ENCODE results near the gene AP2M1.

GRCh38 chr3:184173374-184173722 lies 1.3 kb upstream of the AP2M1 start:
- TF ChIP-seq POLR2A (IDR thresholded peaks at IDR 0.05; ENCODE audit: control extremely low read depth in 1 of 2, low read depth in 2 of 2, low read length in 2 of 2) (no peak), CTCF (IDR thresholded peaks at IDR 0.05; ENCODE audit: control extremely low read depth in 1 of 3, insufficient read depth in 1 of 3, low read depth in 1 of 3, low read length in 3 of 3) (no peak)
